COR-L47 (cell line): Measurements from ENCODE around the gene ASCL2.

ENCODE experiments used
- DNase-seq: peaks from one replicate; lab custom pipeline; 2025; lab: John Stamatoyannopoulos, UW

ASCL2 gene

GRCh38 chr11:2224254-2224653 is 46.1 kb downstream of the ASCL2 start:
- DNase-seq = no peak

GRCh38 chr11:2223153-2223794 is 47.1 kb downstream of the ASCL2 start:
- DNase-seq = no peak

- DNase-seq = no peak
These were observed 47.9 kb downstream of the ASCL2 start for GRCh38 chr11:2222451-2222850.

- DNase-seq = no peak
These were observed 48.8 kb downstream of the ASCL2 start for GRCh38 chr11:2221591-2221990.

DNA sequence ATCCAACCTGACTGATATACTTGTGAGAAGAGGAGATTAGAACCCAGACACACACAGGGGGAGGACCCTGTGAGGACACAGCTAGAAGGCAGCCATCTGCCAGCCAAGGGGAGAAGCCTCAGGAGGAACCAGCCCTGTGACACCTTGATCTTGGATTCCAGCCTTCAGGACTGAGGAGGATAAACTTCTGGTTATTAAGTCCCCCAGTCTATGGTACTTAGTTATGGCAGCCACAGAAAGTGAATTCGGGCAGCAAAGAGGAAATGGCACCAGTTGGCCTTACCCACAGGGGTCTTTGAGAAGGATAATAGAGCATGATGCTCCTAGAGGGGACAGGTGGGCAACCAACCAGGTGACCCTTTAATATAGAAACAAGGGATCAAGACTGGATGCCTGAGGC is 49.4 kb downstream of the ASCL2 start:
- no peak for DNase-seq

DNA sequence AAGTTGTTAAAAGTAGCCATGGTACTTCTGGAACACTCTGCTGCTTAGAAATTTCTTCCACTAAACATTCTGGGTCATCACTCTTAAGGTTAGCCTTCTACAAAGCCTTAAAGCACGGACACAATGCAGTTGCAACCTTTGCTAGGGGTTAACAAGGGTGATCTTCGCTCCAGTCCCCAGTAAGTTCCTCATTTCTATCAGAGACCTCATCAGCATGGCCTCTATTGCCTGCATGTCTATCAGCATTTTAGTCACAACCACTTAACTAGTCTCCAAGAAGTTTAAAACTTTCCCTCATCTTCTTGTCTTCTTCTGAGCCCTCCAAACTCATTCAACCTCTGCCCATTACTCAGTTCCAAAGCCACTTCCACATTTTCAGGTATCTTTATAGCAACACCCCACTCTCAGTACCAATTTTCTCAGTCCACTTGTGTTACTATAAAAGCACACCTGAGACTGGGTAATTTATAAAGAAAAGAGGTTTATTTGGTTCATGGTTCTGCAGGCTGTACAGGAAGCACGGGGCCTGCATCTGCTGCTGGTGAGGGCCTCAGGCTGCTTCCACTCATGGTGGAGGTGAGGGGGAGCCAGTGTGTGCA is 50.1 kb downstream of the ASCL2 start:
- no peak for DNase-seq

- no peak for DNase-seq
These were observed 50.9 kb downstream of the ASCL2 start for GRCh38 chr11:2219318-2220017.
